Epithelial cell of proximal tubule (primary cell): ENCODE measurements around the gene ACER3. TPM values are rescaled to one million over a fixed set of nuclear protein-coding genes. Genes with fewer than 3 reads are reported as not detected.

ENCODE experiments used
- DNase-seq: peaks from one replicate; pipeline ENCODE4 v3.0.0-alpha.2; 2011; ENCODE audit warnings: low read depth
- H3K4me3 ChIP-seq: 2 replicates; pipeline ENCODE4 v1.5.1; 2011; ENCODE audit warnings: low read depth, mild to moderate bottlenecking, low read length
- total RNA-seq: library from RNA; depleted of rRNA; stranded (reverse); fragments of >200 nt; gene quantifications from 2 replicates; pipeline ENCODE4 v1.2.3, GENCODE V29; 2015
- TF ChIP-seq, protein P1 (sequence below): conservative IDR thresholded peaks from 2 replicates; pipeline ENCODE4 v1.5.1; 2012; ENCODE audit warnings: low read depth, mild to moderate bottlenecking, low read length

The ACER3 gene
- total RNA-seq, 1 donor from 2014 or later: 11.4 TPM

GRCh38 chr11:76978818-76979217 lies 118.1 kb downstream of the ACER3 start:
- TF ChIP-seq, protein P1, sequence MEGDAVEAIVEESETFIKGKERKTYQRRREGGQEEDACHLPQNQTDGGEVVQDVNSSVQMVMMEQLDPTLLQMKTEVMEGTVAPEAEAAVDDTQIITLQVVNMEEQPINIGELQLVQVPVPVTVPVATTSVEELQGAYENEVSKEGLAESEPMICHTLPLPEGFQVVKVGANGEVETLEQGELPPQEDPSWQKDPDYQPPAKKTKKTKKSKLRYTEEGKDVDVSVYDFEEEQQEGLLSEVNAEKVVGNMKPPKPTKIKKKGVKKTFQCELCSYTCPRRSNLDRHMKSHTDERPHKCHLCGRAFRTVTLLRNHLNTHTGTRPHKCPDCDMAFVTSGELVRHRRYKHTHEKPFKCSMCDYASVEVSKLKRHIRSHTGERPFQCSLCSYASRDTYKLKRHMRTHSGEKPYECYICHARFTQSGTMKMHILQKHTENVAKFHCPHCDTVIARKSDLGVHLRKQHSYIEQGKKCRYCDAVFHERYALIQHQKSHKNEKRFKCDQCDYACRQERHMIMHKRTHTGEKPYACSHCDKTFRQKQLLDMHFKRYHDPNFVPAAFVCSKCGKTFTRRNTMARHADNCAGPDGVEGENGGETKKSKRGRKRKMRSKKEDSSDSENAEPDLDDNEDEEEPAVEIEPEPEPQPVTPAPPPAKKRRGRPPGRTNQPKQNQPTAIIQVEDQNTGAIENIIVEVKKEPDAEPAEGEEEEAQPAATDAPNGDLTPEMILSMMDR: no peak
- no peak for DNase-seq
- no peak overlapping the region for H3K4me3 ChIP-seq

DNA sequence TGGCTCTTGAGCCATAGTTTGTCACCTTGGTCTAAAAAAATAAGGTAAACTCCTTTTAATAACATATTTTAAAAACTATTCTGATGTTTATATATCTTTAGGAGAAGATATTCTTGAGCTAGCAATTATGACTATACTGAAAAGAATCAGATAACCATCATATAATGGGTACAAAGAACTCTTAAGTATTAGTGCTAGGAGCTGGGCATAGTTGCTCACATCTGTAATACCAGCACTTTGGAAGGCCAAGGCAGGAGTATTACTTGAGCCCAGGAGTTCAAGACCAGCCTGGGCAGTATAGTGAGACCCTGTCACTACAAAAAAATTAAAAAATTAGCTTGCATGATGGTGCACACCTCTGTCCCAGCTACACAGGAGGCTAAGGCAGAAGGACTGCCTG lies 119.5 kb downstream of the ACER3 start:
- H3K4me3 ChIP-seq: no peak overlapping the region
- no peak for DNase-seq
- TF ChIP-seq, protein P1: no peak

GRCh38 chr11:76984743-76985142 lies 124.0 kb downstream of the ACER3 start:
- DNase-seq: no peak
- no peak overlapping the region for H3K4me3 ChIP-seq
- TF ChIP-seq, protein P1: no peak

GRCh38 chr11:76987203-76987602 lies 126.5 kb downstream of the ACER3 start:
- no peak for DNase-seq
- H3K4me3 ChIP-seq: no peak overlapping the region
- TF ChIP-seq, protein P1: no peak

- TF ChIP-seq, protein P1: no peak
- DNase-seq: no peak
- no peak overlapping the region for H3K4me3 ChIP-seq
These were observed 129.9 kb downstream of the ACER3 start for GRCh38 chr11:76990628-76991027.

GRCh38 chr11:76995081-76995576 lies 134.4 kb downstream of the ACER3 start:
- TF ChIP-seq, protein P1: no peak

DNA sequence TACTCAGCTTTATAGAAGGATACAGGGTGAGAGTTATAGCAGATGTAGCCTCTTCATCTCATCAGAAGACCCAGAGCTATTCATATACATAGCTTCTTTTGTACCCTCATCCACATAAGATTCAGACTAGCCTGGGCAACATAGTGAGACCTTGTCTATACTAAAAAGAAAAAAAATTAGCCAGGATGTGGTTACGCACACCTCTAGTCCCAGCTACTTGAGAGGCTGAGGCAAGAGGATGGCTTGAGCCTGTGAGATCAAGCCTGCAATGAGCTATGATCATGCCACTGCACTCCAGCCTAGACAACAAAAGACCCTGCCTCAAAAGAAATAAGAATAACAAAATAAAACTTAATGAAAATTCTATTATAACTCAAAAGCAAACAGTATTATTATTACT lies 136.8 kb downstream of the ACER3 start:
- TF ChIP-seq, protein P1: no peak
- no peak overlapping the region for H3K4me3 ChIP-seq
- DNase-seq: no peak

More at GRCh38 chr11:76995081-76995576, 134.4 kb downstream of the ACER3 start:
- no peak overlapping the region for H3K4me3 ChIP-seq
- no peak for DNase-seq
